Activated CD8-positive, alpha-beta T cell treated with anti-CD3 and anti-CD28 coated beads for 36 hours (primary cell): ENCODE data around the gene TRIM38. TPM values are rescaled to one million over a fixed set of nuclear protein-coding genes. Genes with fewer than 3 reads are reported as not detected.
"Not testable (repeated sequence)": the region's sequence is repeated elsewhere in the genome, so short reads cannot be mapped to it uniquely, and the experiment has no call there.

Experiments used
- ATAC-seq: fragments of 200-7000 bp; cut with Tn5 transposase; one replicate; pipeline ENCODE4 v1.10.0; 2021; ENCODE audit warnings: mild to moderate bottlenecking, moderate library complexity
- CTCF ChIA-PET: fragments of 350-600 bp; sonication (Branson Sonifier 250); formaldehyde crosslinking; loops from one replicate; lab custom pipeline; 2021; ENCODE audit warnings: antibody characterized with exemption; lab: Charles Lee
- POLR2A ChIA-PET: fragments of 350-600 bp; sonication (Branson Sonifier 250); formaldehyde crosslinking; loops from one replicate; lab custom pipeline; 2021; ENCODE audit warnings: antibody characterized with exemption; lab: Charles Lee
- DNase-seq: peaks from one replicate; pipeline ENCODE4 v3.0.0-alpha.2; 2020
- H3K27ac Mint-ChIP-seq: one replicate; pipeline ENCODE4 v1.8.0; 2021; ENCODE audit warnings: mild to moderate bottlenecking, mixed read lengths
- H3K27me3 Mint-ChIP-seq: one replicate; pipeline ENCODE4 v1.8.0; 2021; ENCODE audit warnings: mixed read lengths
- H3K36me3 Mint-ChIP-seq: one replicate; pipeline ENCODE4 v1.8.0; 2021; ENCODE audit warnings: low read depth, mixed read lengths
- H3K4me1 Mint-ChIP-seq: one replicate; pipeline ENCODE4 v1.8.0; 2021; ENCODE audit warnings: low read depth, mixed read lengths
- H3K4me3 Mint-ChIP-seq: one replicate; pipeline ENCODE4 v1.8.0; 2021; ENCODE audit warnings: mild to moderate bottlenecking, moderate library complexity, mixed read lengths
- H3K9me3 Mint-ChIP-seq: one replicate; pipeline ENCODE4 v1.8.0; 2021; ENCODE audit warnings: mixed read lengths
- CTCF ChIP-seq: fragments of 200-600 bp; IDR thresholded peaks from one replicate; pipeline ENCODE4 v1.8.0; 2022; ENCODE audit warnings: antibody characterized with exemption, mild to moderate bottlenecking
- intact Hi-C: fragments of 100-400 bp; cut with micrococcal nuclease; formaldehyde crosslinking; loops from one replicate; pipeline ENCODE4 v1.10.0; 2022
- total RNA-seq, 2 experiments: library from RNA; stranded (reverse); gene quantifications; one replicate each; pipeline ENCODE4 v1.2.3, GENCODE V29; 2021

Gene TRIM38
- total RNA-seq, 2 experiments from 2014 or later = 8.0 to 8.3 TPM

DNA sequence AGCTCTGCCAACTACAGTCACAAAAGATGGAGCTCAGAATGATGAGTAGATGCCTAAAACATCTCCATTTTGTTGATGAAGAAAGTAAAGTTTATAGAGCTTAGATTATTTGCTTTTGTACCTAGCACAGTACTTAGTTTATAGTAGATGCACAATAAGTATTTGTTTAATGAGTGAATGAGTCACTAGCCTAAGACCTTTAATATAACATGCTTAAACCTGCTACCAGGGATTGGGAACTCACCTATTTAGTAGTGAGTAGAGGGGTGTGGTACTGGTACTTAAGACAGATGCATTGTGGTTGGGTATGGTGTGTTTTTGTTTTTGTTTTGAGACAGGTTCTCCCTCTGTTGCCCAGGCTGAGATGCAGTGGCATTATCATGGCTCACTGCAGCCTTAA is 35.8 kb downstream of the TRIM38 start:
- POLR2A ChIA-PET = interaction anchor here (1.3 kb wide), 1 partner anchor 22 kb away, joined by 3 read pairs; no protein-coding TSS in a partner anchor
- H3K9me3 Mint-ChIP-seq = no peaks in the 10 kb centered on the region
- CTCF ChIA-PET = interaction anchor here (1.4 kb wide), 1 partner anchor 23 kb away, joined by 3 read pairs; a partner anchor contains a TSS
- no peak overlapping the region for H3K27ac Mint-ChIP-seq
- TF ChIP-seq CTCF = no peak
- H3K27me3 Mint-ChIP-seq = no peaks in the 10 kb centered on the region
- no peak for DNase-seq
- no peak for ATAC-seq
- no peak overlapping the region for H3K4me3 Mint-ChIP-seq
- intact Hi-C loops = no loop called here
- H3K4me1 Mint-ChIP-seq = peaks cover 15% of the 10 kb centered on the region
- peaks cover 13% of the 10 kb centered on the region for H3K36me3 Mint-ChIP-seq

DNA sequence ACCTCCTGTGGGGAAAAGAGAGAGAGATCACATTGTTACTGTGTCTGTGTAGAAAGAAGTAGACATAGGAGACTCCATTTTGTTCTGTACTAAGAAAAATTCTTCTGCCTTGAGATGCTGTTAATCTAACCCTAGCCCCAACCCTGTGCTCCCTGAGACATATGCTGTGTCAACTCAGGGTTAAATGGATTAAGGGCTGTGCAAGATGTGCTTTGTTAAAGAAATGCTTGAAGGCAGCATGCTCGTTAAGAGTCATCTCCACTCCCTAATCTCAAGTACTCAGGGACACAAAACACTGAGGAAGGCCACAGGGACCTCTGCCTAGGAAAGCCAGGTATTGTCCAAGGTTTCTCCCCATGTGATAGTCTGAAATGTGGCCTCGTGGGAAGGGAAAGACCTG is 36.6 kb downstream of the TRIM38 start:
- ATAC-seq, DNase-seq, CTCF ChIA-PET, H3K4me3 Mint-ChIP-seq, H3K4me1 Mint-ChIP-seq, intact Hi-C loops, H3K27me3 Mint-ChIP-seq, H3K27ac Mint-ChIP-seq, H3K9me3 Mint-ChIP-seq: not testable (repeated sequence)
- H3K36me3 Mint-ChIP-seq = peaks cover 15% of the 10 kb centered on the region
- POLR2A ChIA-PET = interaction anchor here (1.3 kb wide), 1 partner anchor 23 kb away, joined by 3 read pairs; no protein-coding TSS in a partner anchor

- H3K9me3 Mint-ChIP-seq = no peaks in the 10 kb centered on the region
- H3K4me3 Mint-ChIP-seq = no peak overlapping the region
- H3K36me3 Mint-ChIP-seq = peaks cover 15% of the 10 kb centered on the region
- intact Hi-C loops = loop anchor here (5.0 to 10.0 kb wide), 2 partner anchors 116 to 278 kb away; no protein-coding TSS in a partner anchor
- POLR2A ChIA-PET = interaction anchor here (0.7 to 1.0 kb wide), 4 partner anchors 9 to 157 kb away, joined by 3 to 5 read pairs (median 3); no protein-coding TSS in a partner anchor
- no peaks in the 10 kb centered on the region for H3K27me3 Mint-ChIP-seq
- ATAC-seq = no peak
- DNase-seq = no peak
- no peak for TF ChIP-seq CTCF
- H3K4me1 Mint-ChIP-seq = peaks cover 7% of the 10 kb centered on the region
- H3K27ac Mint-ChIP-seq = no peak overlapping the region
- CTCF ChIA-PET = interaction anchor here (8.2 to 8.6 kb wide), 2 partner anchors 7 to 13 kb away, joined by 98 to 118 read pairs; a partner anchor contains a TSS
Measured at GRCh38 chr6:26000366-26001144, 38.0 kb downstream of the TRIM38 start.

GRCh38 chr6:26003102-26003694 is 40.6 kb downstream of the TRIM38 start:
- DNase-seq = peak; percentile 63
- no peaks in the 10 kb centered on the region for H3K27me3 Mint-ChIP-seq
- no peak overlapping the region for H3K4me3 Mint-ChIP-seq
- no peaks in the 10 kb centered on the region for H3K9me3 Mint-ChIP-seq
- intact Hi-C loops = loop anchor here (5.0 to 10.0 kb wide), 2 partner anchors 118 to 281 kb away; no protein-coding TSS in a partner anchor
- H3K4me1 Mint-ChIP-seq = no peaks in the 10 kb centered on the region
- H3K36me3 Mint-ChIP-seq = peaks cover 9% of the 10 kb centered on the region
- ChIA-PET POLR2A (interaction anchor here (0.8 to 2.3 kb wide), 2 partner anchors 14 to 17 kb away, joined by 3 to 7 read pairs; a partner anchor contains a TSS), CTCF (interaction anchor here (0.7 to 8.6 kb wide), 34 partner anchors 10 to 499 kb away, joined by 3 to 118 read pairs (median 4); a partner anchor contains a TSS)
- H3K27ac Mint-ChIP-seq = no peak overlapping the region
- peak; percentile 49 for ATAC-seq
- peak; percentile 89 for TF ChIP-seq CTCF
